Cardiac muscle cell (in vitro differentiated cells and primary cell): ENCODE results near the gene NMBR. TPM values are rescaled to one million over a fixed set of nuclear protein-coding genes. Genes with fewer than 3 reads are reported as not detected.
A peak's percentile ranks its signal among the peaks of the same experiment; 100 is the strongest.

Experiments used
- DNase-seq, 2 donors: peaks; one replicate each; pipeline versions ENCODE4 v3.0.0 to v3.0.0-alpha.2; 2010 to 2017; ENCODE audit warnings: low read depth in 1 of 2, low spot score in 1 of 2
- H3K27ac ChIP-seq: fragments of 200-600 bp; sonication (generic); 2 replicates; pipeline ENCODE4 v1.5.1; 2016
- H3K27me3 ChIP-seq: fragments of 200-600 bp; sonication (generic); 2 replicates; pipeline ENCODE4 v1.6.0; 2016; ENCODE audit warnings: control low read depth
- H3K36me3 ChIP-seq: fragments of 200-600 bp; sonication (generic); 2 replicates; pipeline ENCODE4 v1.5.1; 2016; ENCODE audit warnings: control low read depth
- H3K4me1 ChIP-seq: fragments of 200-600 bp; sonication (generic); 2 replicates; pipeline ENCODE4 v1.8.1; 2017; ENCODE audit warnings: low read depth, mild to moderate bottlenecking, mixed run types
- H3K4me3 ChIP-seq: fragments of 200-600 bp; sonication (generic); 2 replicates; pipeline ENCODE4 v1.5.1; 2016; ENCODE audit warnings: mild to moderate bottlenecking
- H3K9me3 ChIP-seq: fragments of 200-600 bp; sonication (generic); 2 replicates; pipeline ENCODE4 v1.5.1; 2017; ENCODE audit warnings: low read depth, mild to moderate bottlenecking, control low read depth
- polyA plus RNA-seq: library from polyadenylated mRNA; unstranded; fragments of >200 nt; fragmentation: Nextera tagmentation; extraction: Ambion mirVana; gene quantifications from 2 replicates; pipeline ENCODE4 v1.2.1, GENCODE V29; 2016
- total RNA-seq: library from RNA; depleted of rRNA; stranded (reverse); fragments of >200 nt; gene quantifications from 2 replicates; pipeline ENCODE4 v1.2.3, GENCODE V29; 2016
- TF ChIP-seq, protein P1 (sequence below): IDR thresholded peaks from 2 replicates; pipeline ENCODE4 v1.5.1; 2012; ENCODE audit warnings: low read depth, mild to moderate bottlenecking, low read length

NMBR gene
- total and polyA plus RNA-seq, 2 experiments from 2014 or later: 0.15 TPM; not detected in 1

GRCh38 chr6:142048593-142048980 is 98.3 kb downstream of the NMBR start:
- TF ChIP-seq, protein P1, sequence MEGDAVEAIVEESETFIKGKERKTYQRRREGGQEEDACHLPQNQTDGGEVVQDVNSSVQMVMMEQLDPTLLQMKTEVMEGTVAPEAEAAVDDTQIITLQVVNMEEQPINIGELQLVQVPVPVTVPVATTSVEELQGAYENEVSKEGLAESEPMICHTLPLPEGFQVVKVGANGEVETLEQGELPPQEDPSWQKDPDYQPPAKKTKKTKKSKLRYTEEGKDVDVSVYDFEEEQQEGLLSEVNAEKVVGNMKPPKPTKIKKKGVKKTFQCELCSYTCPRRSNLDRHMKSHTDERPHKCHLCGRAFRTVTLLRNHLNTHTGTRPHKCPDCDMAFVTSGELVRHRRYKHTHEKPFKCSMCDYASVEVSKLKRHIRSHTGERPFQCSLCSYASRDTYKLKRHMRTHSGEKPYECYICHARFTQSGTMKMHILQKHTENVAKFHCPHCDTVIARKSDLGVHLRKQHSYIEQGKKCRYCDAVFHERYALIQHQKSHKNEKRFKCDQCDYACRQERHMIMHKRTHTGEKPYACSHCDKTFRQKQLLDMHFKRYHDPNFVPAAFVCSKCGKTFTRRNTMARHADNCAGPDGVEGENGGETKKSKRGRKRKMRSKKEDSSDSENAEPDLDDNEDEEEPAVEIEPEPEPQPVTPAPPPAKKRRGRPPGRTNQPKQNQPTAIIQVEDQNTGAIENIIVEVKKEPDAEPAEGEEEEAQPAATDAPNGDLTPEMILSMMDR: no peak
- H3K4me1 ChIP-seq: peaks cover 8% of the 10 kb centered on the region
- no peaks in the 10 kb centered on the region for H3K36me3 ChIP-seq
- H3K27me3 ChIP-seq: no peaks in the 10 kb centered on the region
- H3K4me3 ChIP-seq: no peak overlapping the region
- no peaks in the 10 kb centered on the region for H3K9me3 ChIP-seq
- no peak overlapping the region for H3K27ac ChIP-seq
- DNase-seq: no peak

- peaks cover 8% of the 10 kb centered on the region for H3K4me1 ChIP-seq
- H3K27me3 ChIP-seq: no peaks in the 10 kb centered on the region
- no peak for DNase-seq
- TF ChIP-seq, protein P1: no peak
- no peaks in the 10 kb centered on the region for H3K36me3 ChIP-seq
- no peak overlapping the region for H3K4me3 ChIP-seq
- H3K27ac ChIP-seq: no peak overlapping the region
- H3K9me3 ChIP-seq: no peaks in the 10 kb centered on the region
These were observed 98.9 kb downstream of the NMBR start for GRCh38 chr6:142047934-142048592.

DNA sequence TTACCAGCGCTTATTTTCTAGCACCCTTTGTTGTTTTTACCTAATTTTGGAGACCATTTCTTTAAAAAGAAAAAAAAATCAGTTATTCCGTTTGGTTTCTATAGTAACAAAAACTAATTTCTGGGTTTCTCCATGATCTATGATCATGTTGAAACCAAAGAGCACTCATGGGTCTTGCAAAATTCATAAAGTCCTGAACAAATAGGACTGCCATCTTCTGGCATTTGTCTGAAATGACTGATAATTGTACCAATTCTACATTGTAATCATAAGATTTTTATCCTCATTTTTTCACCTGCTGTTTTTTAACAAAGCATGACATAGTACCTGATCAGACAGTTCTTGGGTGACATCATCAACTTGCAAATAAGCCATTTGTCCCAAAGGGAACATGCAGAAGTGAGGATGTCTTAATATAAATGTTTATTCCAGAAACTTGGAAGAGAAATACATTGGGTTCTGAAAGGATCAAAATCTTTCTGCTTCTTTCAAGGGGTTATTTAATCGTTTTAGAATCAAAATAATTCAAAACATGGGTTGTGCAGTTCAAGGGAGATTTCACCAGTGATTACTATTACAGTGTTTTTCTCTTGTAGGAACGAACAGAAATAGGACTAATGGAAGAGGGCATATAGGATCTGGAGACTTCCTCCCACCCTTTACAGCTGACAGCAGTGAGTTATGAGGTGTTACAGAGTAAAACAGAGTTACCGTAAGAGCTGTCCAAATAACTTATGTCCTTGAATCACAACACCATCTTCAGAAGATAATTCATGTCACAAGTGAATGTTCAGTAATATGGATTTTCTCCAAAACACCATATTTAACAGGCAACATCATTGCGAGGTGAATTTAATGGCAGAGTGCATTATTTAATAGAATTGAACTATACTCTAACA is 101.3 kb downstream of the NMBR start:
- H3K9me3 ChIP-seq: no peaks in the 10 kb centered on the region
- H3K4me3 ChIP-seq: no peak overlapping the region
- TF ChIP-seq, protein P1: peak; percentile 43
- DNase-seq: peak; percentile 30 to 67
- H3K27ac ChIP-seq: peak overlapping the region; percentile 26
- no peaks in the 10 kb centered on the region for H3K27me3 ChIP-seq
- H3K4me1 ChIP-seq: peaks cover 8% of the 10 kb centered on the region
- H3K36me3 ChIP-seq: no peaks in the 10 kb centered on the region

DNA sequence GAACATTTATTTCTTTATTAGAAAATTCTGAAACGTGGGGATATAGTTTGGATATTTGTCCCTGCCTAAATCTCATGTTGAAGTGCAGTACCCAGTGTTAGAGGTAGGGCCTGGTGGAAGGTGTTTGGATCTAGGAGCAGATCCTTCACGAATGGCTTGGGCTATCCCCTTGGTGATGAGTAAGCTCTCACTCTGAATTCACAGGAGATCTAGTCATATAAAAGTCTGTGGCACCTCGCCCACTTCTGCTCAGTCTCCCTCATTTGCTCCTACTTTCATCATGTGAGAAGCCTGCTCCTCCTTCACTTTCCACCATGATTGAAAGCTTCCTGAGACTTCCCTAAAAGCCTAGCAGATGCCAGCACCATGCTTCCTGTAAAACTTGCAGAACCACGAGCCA is 111.0 kb downstream of the NMBR start:
- TF ChIP-seq, protein P1: no peak
- no peaks in the 10 kb centered on the region for H3K27me3 ChIP-seq
- DNase-seq: no peak
- no peaks in the 10 kb centered on the region for H3K9me3 ChIP-seq
- no peaks in the 10 kb centered on the region for H3K36me3 ChIP-seq
- no peak overlapping the region for H3K4me3 ChIP-seq
- no peak overlapping the region for H3K27ac ChIP-seq
- no peaks in the 10 kb centered on the region for H3K4me1 ChIP-seq

DNA sequence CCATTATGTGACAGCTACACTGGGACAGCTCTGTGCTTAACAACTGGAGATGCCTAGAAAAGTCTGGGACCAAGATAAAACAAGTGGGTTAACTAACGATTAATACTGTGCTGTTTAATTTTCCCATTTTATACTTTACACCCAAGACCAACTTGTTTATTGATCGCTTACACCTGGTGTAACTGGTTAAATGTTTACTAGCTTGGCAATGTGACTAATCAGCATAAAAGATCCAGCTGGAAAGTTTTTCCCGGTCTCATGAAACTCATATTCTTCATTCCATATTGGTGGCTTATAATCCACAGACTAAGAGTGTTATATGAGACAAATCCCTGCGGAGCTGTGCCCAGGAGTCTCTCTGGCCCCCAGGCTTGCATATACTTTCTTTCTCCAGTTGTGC is 115.9 kb downstream of the NMBR start:
- TF ChIP-seq, protein P1: no peak

More for the DNA sequence above, 115.9 kb downstream of the NMBR start:
- Histone ChIP-seq H3K4me1 (no peaks in the 10 kb centered on the region), H3K27ac (no peak overlapping the region), H3K27me3 (no peaks in the 10 kb centered on the region), H3K4me3 (no peak overlapping the region), H3K9me3 (no peaks in the 10 kb centered on the region), H3K36me3 (no peaks in the 10 kb centered on the region)
- DNase-seq: no peak
